Chondrocyte (in vitro differentiated cells): ENCODE measurements around the gene WDR41. TPM values are rescaled to one million over a fixed set of nuclear protein-coding genes. Genes with fewer than 3 reads are reported as not detected.
"Not testable (repeated sequence)": the region's sequence is repeated elsewhere in the genome, so short reads cannot be mapped to it uniquely, and the experiment has no call there.

Experiments
- DNase-seq: peaks from one replicate; pipeline ENCODE4 v3.0.0; 2021; ENCODE audit warnings: mixed read lengths, low spot score
- H3K27ac Mint-ChIP-seq: one replicate; pipeline ENCODE4 v1.8.0; 2021; ENCODE audit warnings: mild to moderate bottlenecking, moderate library complexity, mixed read lengths; ENCODE audit not compliant: unreplicated experiment
- H3K27me3 Mint-ChIP-seq: 2 replicates; pipeline ENCODE4 v1.8.0; 2021; ENCODE audit warnings: low read depth, mixed read lengths
- H3K36me3 Mint-ChIP-seq: 2 replicates; pipeline ENCODE4 v1.8.0; 2021; ENCODE audit warnings: low read depth, mixed read lengths
- H3K4me1 Mint-ChIP-seq: 2 replicates; pipeline ENCODE4 v1.8.0; 2021; ENCODE audit warnings: low read depth, mild to moderate bottlenecking, mixed read lengths
- H3K4me3 Mint-ChIP-seq: one replicate; pipeline ENCODE4 v1.8.0; 2021; ENCODE audit warnings: mild to moderate bottlenecking, moderate library complexity, mixed read lengths; ENCODE audit not compliant: unreplicated experiment
- H3K9me3 Mint-ChIP-seq: 2 replicates; pipeline ENCODE4 v1.8.0; 2021; ENCODE audit warnings: low read depth, mixed read lengths
- total RNA-seq: library from RNA; stranded (reverse); gene quantifications from 3 replicates; pipeline ENCODE4 v1.2.1, GENCODE V29; 2021
- TF ChIP-seq, protein P1 (sequence below): fragments of 200-600 bp; sonication (generic); IDR thresholded peaks from 2 replicates; pipeline ENCODE4 v1.5.0; 2021; ENCODE audit warnings: antibody characterized with exemption, mild to moderate bottlenecking, moderate library complexity

Gene WDR41
- total RNA-seq, 1 donor from 2014 or later, result 124 TPM

DNA sequence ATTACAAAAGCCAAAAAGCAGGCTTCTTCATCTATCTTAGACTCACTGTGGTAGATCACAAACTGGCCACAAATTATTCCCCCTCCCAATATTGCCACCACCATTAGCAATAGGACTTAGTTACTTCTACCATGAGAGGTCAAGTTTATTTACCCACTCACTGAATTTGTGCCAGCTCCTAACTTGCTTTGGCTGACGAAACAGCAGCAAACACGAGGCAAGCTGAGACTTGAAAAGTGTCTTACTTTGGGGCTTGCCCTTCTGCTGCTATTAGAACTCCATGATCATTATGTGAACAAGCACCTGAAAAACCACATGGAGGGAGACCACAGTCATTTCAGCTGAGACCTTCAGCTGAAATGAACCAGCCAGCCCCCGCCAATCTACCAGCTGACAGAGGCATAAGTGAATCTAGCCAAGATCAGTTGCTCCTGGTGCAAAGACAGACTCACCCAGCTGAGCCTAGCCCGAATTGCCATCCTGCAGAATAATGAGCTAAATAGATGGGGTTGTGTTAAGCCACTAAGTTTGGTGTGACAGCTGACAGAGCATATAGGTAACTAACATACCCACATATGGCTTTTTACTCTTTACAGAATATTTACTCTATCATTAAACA is 5.7 kb downstream of the WDR41 start:
- peaks cover 28% of the 10 kb centered on the region for H3K4me1 Mint-ChIP-seq
- H3K27ac Mint-ChIP-seq, result no peak overlapping the region
- peaks cover 31% of the 10 kb centered on the region for H3K36me3 Mint-ChIP-seq
- TF ChIP-seq, protein P1, sequence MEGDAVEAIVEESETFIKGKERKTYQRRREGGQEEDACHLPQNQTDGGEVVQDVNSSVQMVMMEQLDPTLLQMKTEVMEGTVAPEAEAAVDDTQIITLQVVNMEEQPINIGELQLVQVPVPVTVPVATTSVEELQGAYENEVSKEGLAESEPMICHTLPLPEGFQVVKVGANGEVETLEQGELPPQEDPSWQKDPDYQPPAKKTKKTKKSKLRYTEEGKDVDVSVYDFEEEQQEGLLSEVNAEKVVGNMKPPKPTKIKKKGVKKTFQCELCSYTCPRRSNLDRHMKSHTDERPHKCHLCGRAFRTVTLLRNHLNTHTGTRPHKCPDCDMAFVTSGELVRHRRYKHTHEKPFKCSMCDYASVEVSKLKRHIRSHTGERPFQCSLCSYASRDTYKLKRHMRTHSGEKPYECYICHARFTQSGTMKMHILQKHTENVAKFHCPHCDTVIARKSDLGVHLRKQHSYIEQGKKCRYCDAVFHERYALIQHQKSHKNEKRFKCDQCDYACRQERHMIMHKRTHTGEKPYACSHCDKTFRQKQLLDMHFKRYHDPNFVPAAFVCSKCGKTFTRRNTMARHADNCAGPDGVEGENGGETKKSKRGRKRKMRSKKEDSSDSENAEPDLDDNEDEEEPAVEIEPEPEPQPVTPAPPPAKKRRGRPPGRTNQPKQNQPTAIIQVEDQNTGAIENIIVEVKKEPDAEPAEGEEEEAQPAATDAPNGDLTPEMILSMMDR, result no peak
- no peaks in the 10 kb centered on the region for H3K9me3 Mint-ChIP-seq
- no peak for DNase-seq
- H3K4me3 Mint-ChIP-seq, result no peak overlapping the region
- no peaks in the 10 kb centered on the region for H3K27me3 Mint-ChIP-seq

DNA sequence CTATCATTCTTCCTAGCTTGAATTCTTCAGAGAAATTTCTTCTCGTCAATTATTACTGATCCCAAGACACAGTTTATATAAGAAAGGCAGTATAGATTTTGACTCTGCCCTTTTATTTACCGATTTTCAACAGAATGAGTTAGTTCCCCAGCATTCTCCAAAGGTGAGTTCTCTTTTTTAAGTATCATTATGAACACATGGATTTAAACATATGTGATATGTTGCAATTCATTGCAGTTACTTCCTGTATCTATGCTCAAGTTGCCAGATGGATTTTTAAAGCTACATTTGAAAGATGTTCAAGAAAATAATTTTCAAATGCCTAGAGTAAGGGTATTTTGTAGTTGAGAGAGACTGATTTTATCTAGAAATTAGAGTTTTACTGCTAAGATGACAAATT is 8.4 kb downstream of the WDR41 start:
- Mint-ChIP-seq H3K27me3 (no peaks in the 10 kb centered on the region), H3K4me1 (peaks cover 7% of the 10 kb centered on the region), H3K27ac (no peak overlapping the region), H3K4me3 (no peak overlapping the region), H3K36me3 (peaks cover 40% of the 10 kb centered on the region), H3K9me3 (no peaks in the 10 kb centered on the region)
- DNase-seq, result no peak
- TF ChIP-seq, protein P1, result no peak

DNA sequence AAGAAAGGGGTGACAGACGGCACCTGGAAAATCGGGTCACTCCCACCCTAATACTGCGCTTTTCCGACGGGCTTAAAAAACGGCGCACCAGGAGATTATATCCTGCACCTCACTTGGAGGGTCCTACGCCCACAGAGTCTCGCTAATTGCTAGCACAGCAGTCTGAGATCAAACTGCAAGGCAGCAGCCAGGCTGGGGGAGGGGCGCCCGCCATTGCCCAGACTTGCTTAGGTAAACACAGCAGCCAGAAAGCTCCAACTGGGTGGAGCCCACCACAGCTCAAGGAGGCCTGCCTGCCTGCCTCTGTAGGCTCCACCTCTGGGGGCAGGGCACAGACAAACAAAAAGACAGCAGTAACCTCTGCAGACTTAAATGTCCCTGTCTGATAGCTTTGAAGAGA is 17.1 kb downstream of the WDR41 start:
- H3K36me3 Mint-ChIP-seq, result peaks cover 25% of the 10 kb centered on the region
- not testable (repeated sequence) for H3K27ac Mint-ChIP-seq, H3K4me1 Mint-ChIP-seq, DNase-seq, H3K9me3 Mint-ChIP-seq, H3K27me3 Mint-ChIP-seq, H3K4me3 Mint-ChIP-seq

DNA sequence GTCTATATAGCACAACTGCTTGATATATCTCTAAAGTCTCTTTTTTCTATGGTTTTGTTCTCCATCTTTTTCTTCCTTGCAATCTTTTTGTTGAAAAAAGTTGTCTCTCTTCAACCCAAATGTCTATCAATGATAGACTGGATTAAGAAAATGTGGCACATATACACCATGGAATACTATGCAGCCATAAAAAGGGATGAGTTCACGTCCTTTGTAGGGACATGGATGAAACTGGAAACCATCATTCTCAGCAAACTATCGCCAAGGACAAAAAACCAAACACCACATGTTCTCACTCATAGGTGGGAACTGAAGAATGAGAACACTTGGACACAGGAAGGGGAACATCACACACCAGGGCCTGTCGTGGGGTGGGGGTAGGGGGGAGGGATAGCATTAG is 23.2 kb downstream of the WDR41 start:
- H3K9me3 Mint-ChIP-seq, result peaks cover 12% of the 10 kb centered on the region
- DNase-seq, H3K4me3 Mint-ChIP-seq, H3K27ac Mint-ChIP-seq, H3K4me1 Mint-ChIP-seq, H3K27me3 Mint-ChIP-seq: not testable (repeated sequence)
- H3K36me3 Mint-ChIP-seq, result peaks cover 27% of the 10 kb centered on the region

DNA sequence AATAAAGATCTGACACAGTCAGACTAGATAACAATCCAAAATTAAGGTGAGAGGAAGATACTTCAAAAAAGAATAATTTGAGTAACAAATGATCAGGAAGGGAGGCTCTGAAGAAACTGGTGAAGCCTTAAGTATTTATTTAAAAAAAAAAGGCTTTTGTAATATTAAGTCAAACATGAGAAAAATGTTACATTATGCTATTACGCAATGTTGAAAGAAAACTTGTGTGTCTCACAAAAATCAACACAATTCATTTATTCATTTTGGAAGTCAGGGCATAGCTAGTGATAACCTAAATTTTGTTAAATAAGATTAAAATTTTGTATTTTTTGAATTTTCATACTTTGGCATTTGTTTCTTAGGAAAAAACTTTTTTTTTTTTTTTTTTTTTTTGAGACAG is 28.2 kb downstream of the WDR41 start:
- H3K4me3 Mint-ChIP-seq, result no peak overlapping the region

DNA sequence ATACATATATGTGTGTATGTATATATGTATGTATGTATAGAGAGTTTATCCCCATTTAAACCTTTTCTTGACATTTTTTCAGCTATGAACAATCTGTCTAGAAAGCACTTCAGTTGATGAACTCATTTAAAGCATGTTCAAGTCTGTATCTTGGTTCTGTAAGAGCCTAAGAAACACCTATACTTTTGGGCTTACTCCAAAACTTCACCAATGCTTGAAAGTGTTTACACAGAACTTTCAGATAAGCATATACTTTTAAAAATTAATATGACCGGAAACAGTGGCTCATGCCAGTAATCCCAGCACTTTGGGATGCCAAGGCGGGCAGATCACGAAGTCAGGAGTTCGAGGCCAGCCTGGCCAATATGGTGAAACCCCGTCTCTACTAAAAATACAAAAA is 30.8 kb downstream of the WDR41 start:
- Mint-ChIP-seq H3K4me1 (peaks cover 27% of the 10 kb centered on the region), H3K36me3 (peaks cover 11% of the 10 kb centered on the region), H3K27ac (no peak overlapping the region), H3K9me3 (no peaks in the 10 kb centered on the region), H3K27me3 (no peaks in the 10 kb centered on the region), H3K4me3 (no peak overlapping the region)
- DNase-seq, result no peak
- TF ChIP-seq, protein P1, result no peak

More for the DNA sequence above, 28.2 kb downstream of the WDR41 start:
- Mint-ChIP-seq H3K36me3 (peaks cover 12% of the 10 kb centered on the region), H3K4me1 (peaks cover 10% of the 10 kb centered on the region), H3K27me3 (no peaks in the 10 kb centered on the region), H3K27ac (no peak overlapping the region), H3K9me3 (no peaks in the 10 kb centered on the region)
- no peak for DNase-seq
- TF ChIP-seq, protein P1, result no peak
